ENCODE measurements around the gene ARID4A.

DNA sequence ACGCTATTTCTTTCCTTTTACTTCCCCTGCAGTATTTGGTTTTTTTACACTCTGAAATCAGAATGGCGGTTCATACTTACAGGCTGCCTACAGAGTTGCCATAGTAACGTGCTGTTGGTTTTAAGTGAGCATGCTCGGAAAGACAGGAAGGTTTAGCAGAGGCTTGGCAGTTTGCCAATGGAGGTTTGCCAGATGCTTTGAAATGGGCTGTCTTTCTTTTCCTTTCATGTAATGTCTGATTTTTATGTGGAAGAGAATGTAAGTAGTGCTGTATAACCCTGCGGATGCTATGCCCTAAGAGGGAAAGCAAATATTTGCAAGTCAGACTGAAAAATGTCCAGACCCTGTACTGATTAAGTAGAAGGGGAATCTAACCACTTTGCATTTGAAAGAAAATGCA, 32.8 kb downstream of the ARID4A start:
- TF ChIP-seq, protein P1, sequence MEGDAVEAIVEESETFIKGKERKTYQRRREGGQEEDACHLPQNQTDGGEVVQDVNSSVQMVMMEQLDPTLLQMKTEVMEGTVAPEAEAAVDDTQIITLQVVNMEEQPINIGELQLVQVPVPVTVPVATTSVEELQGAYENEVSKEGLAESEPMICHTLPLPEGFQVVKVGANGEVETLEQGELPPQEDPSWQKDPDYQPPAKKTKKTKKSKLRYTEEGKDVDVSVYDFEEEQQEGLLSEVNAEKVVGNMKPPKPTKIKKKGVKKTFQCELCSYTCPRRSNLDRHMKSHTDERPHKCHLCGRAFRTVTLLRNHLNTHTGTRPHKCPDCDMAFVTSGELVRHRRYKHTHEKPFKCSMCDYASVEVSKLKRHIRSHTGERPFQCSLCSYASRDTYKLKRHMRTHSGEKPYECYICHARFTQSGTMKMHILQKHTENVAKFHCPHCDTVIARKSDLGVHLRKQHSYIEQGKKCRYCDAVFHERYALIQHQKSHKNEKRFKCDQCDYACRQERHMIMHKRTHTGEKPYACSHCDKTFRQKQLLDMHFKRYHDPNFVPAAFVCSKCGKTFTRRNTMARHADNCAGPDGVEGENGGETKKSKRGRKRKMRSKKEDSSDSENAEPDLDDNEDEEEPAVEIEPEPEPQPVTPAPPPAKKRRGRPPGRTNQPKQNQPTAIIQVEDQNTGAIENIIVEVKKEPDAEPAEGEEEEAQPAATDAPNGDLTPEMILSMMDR (IDR thresholded peaks at IDR 0.05): no peak
- no peak for TF ChIP-seq POLR2A (IDR thresholded peaks at IDR 0.05)

Data from breast epithelium (tissue), 3 donors.